Right lobe of liver (tissue), 4 donors: ENCODE results near the gene MYBPC3.

Experiments used
- CTCF ChIP-seq, 4 donors: fragments of 200-600 bp in 3 of 4; fragments of 450-650 bp in 1 of 4; IDR thresholded peaks; one replicate each; pipeline versions ENCODE4 v1.5.1 to v1.8.0; 2016 to 2022; ENCODE audit warnings: antibody characterized with exemption in 4 of 4, mild to moderate bottlenecking in 2 of 4
- POLR2A ChIP-seq: fragments of 450-650 bp; IDR thresholded peaks from one replicate; pipeline ENCODE4 v1.6.1; 2017; ENCODE audit warnings: antibody characterized with exemption, mild to moderate bottlenecking
- donor health status: DM: no; HTN: no; CAD: no.
- donor health status: DM: no; HTN: no; CAD: no.
- donor health status: DM: no; HTN: yes; CAD: no.

- TF ChIP-seq CTCF (IDR thresholded peaks at IDR 0.05) (no peak), POLR2A (no peak)
Measured at GRCh38 chr11:47302853-47303252, 49.6 kb downstream of the MYBPC3 start.
